Mucosa of descending colon (tissue), 3 donors: ENCODE results near the gene HNRNPH1. TPM values are rescaled to one million over a fixed set of nuclear protein-coding genes. Genes with fewer than 3 reads are reported as not detected.
A peak's percentile ranks its signal among the peaks of the same experiment; 100 is the strongest.
"Not testable (repeated sequence)": the region's sequence is repeated elsewhere in the genome, so short reads cannot be mapped to it uniquely, and the experiment has no call there.

ENCODE experiments used
- ATAC-seq: fragments of 200-7000 bp; cut with Tn5 transposase; one replicate; pipeline ENCODE4 v1.9.1; 2020; ENCODE audit warnings: mild to moderate bottlenecking, moderate library complexity
- DNase-seq, 3 donors: peaks; one replicate each; pipeline ENCODE4 v3.0.0-alpha.2; 2020
- H3K36me3 ChIP-seq: fragments of 200-600 bp; one replicate; pipeline ENCODE4 v1.8.0; 2021; ENCODE audit warnings: low read depth, mild to moderate bottlenecking
- H3K4me1 ChIP-seq: fragments of 200-600 bp; one replicate; pipeline ENCODE4 v1.8.0; 2021; ENCODE audit warnings: low read depth, mild to moderate bottlenecking
- H3K4me3 ChIP-seq: fragments of 200-600 bp; one replicate; pipeline ENCODE4 v1.8.0; 2021; ENCODE audit warnings: mild to moderate bottlenecking
- H3K9me3 ChIP-seq: fragments of 200-600 bp; one replicate; pipeline ENCODE4 v1.8.0; 2021; ENCODE audit warnings: mild to moderate bottlenecking
- intact Hi-C, 2 donors: fragments of 100-400 bp; cut with DNase I in 1 of 2; cut with micrococcal nuclease in 1 of 2; formaldehyde crosslinking; loops; one replicate each; pipeline versions ENCODE4 v1.11.0 to v1.11.1; 2022; cut with DNase I, micrococcal nuclease
- total RNA-seq, 3 donors: library from RNA; stranded (reverse); fragmentation: NEBNext Ultra II Directional in 2 of 3; extraction: Animal tissue kit (Norgen Biotek cat#: 25700) in 2 of 3; gene quantifications; one replicate each; pipeline versions ENCODE4 v1.2.1 to v1.2.4, GENCODE V29; 2021 to 2023
- TF ChIP-seq, protein P1 (sequence below): fragments of 200-600 bp; IDR thresholded peaks from one replicate; pipeline ENCODE4 v1.8.0; 2022; ENCODE audit warnings: antibody characterized with exemption, mild to moderate bottlenecking
- donor health status: DM: no; HTN: no; CAD: no; lungs with moderate emphysema.
- donor health status: DM: no; HTN: no; CAD: no.
- donor health status: DM: no; HTN: yes; CAD: no.

HNRNPH1 gene
- total RNA-seq, 3 donors from 2014 or later: 453 to 475 (median 473) TPM

DNA sequence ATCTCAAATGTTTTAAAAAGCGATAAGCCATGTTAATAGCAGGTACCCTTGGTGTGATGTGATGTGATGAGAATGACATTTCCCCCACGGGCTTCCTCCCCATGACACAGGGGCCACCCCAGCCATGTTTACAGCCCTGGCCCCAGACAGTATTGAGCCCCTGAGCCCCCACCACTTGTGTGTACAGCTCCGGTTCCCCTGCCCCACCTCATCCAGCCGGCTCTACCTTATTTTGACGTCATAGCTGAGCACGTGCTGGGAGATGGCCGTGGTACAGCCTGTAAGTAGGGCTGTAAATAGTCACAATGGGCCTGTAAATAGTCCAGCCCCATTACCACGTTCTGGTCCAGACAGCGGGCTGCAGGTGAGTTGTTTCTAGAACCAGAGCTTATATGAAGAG is 24.9 kb upstream of the HNRNPH1 start:
- H3K36me3 ChIP-seq: no peaks in the 10 kb centered on the region
- no peaks in the 10 kb centered on the region for H3K9me3 ChIP-seq
- H3K4me1 ChIP-seq: no peaks in the 10 kb centered on the region
- no peak overlapping the region for H3K4me3 ChIP-seq
- TF ChIP-seq, protein P1, sequence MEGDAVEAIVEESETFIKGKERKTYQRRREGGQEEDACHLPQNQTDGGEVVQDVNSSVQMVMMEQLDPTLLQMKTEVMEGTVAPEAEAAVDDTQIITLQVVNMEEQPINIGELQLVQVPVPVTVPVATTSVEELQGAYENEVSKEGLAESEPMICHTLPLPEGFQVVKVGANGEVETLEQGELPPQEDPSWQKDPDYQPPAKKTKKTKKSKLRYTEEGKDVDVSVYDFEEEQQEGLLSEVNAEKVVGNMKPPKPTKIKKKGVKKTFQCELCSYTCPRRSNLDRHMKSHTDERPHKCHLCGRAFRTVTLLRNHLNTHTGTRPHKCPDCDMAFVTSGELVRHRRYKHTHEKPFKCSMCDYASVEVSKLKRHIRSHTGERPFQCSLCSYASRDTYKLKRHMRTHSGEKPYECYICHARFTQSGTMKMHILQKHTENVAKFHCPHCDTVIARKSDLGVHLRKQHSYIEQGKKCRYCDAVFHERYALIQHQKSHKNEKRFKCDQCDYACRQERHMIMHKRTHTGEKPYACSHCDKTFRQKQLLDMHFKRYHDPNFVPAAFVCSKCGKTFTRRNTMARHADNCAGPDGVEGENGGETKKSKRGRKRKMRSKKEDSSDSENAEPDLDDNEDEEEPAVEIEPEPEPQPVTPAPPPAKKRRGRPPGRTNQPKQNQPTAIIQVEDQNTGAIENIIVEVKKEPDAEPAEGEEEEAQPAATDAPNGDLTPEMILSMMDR: no peak
- no peak for DNase-seq
- no peak for ATAC-seq
- intact Hi-C loops: no loop called here

DNA sequence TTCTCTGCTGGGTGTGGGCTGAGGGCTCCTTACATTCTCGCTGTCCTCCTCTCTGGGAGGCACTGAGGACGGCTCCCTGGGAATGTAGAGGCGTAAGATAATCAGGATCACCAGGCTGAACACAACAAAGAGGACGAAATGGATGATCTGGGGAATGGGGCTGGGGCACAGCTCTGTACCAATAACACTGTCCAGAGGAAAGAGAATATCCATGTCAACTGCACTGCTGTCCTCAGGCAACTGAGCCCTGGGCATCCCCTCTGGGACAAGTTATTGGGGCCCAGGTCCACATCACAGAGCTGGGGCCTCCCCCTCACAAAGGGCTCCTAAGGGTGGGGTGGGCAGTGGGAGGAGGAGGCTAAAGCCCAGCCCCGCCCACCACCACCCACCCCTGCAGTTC is 21.3 kb upstream of the HNRNPH1 start:
- DNase-seq (peak in 1 of 3 donors; percentile 10), ATAC-seq (peak; percentile 13)
- H3K4me3 ChIP-seq, H3K36me3 ChIP-seq, intact Hi-C loops, H3K4me1 ChIP-seq, H3K9me3 ChIP-seq: not testable (repeated sequence)

DNA sequence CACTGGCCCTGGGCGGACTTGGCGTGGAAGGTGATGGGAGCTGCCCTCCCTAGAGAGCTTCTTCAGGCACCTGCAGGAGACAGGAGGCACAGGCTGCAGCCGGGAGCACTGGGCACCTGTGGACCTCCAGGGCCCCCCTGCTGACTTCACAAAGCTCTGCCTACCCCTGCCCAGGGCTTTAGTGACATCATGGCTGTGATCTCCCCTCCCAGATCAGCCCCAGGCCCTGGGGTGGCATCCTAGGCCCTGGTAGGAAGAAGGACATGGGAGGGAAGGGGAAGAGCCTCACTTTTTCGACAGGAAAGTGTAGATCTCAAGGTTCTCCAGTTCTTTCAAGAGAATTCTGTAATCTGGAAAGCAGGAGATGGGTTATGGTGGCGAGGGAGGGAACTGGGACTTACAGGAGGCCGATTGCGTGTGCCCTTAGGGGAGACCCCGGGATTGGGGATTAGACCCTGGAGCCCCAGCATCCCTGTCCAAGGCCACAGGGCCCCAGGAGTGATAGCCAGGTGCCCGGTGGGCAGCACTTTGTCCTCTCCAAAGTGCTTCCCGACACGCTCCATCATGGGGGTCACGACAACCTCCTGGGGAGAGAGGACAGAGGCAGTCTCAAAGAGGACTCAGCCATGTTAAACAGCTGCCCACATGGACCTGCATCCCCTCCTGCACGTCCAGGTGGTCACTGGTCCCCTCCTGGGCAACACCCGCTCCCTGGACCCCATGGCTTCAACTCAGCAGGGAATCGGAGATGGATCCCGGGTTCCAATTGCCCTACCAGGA is 19.9 kb upstream of the HNRNPH1 start:
- H3K36me3 ChIP-seq, intact Hi-C loops, H3K4me3 ChIP-seq, ATAC-seq, H3K4me1 ChIP-seq, H3K9me3 ChIP-seq: not testable (repeated sequence)
- peak in 1 of 3 donors; percentile 12 for DNase-seq

DNA sequence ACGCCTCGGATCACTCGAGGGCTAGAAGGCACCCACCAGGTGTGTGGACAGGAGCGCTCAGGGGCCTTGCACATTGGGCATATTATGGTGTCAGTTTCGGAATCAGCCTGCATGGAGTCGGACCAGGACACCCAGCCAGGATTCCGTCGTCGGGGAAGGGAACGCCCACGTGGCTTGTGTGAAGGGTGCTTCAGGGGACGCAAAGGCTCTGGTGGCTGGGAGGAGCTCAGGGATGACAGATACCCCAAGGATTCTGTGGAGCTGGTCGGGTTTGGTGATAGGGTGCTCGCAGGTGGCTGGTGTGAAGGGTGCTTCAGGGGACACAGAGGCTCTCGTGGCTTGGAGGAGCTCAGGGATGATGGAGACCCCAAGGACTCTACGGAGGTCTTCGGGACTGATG is 19.2 kb upstream of the HNRNPH1 start:
- peak in 1 of 3 donors; percentile 19 for DNase-seq
- H3K4me3 ChIP-seq, H3K9me3 ChIP-seq, H3K36me3 ChIP-seq, intact Hi-C loops, H3K4me1 ChIP-seq, ATAC-seq: not testable (repeated sequence)

DNA sequence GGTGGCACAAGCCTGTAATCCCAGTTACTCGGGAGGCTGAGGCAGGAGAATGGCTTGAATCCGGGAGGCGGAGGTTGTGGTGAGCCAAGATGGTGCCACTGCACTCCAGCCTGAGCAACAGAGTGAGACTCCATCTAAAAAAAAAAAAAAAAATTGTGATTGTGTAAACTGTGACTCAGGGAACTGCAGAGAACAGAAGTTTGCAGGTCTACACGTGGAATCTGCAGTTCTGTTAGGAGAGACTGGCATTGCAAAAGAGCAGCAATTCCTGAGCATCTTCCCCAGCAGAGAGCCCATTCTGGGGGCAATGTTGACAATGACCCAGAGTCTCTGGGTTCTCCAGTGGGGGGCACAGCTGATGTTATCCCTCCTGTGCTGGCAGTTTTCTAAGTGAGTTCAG is 18.3 kb upstream of the HNRNPH1 start:
- DNase-seq, ATAC-seq, intact Hi-C loops, H3K4me3 ChIP-seq, H3K4me1 ChIP-seq, H3K9me3 ChIP-seq, H3K36me3 ChIP-seq: not testable (repeated sequence)

DNA sequence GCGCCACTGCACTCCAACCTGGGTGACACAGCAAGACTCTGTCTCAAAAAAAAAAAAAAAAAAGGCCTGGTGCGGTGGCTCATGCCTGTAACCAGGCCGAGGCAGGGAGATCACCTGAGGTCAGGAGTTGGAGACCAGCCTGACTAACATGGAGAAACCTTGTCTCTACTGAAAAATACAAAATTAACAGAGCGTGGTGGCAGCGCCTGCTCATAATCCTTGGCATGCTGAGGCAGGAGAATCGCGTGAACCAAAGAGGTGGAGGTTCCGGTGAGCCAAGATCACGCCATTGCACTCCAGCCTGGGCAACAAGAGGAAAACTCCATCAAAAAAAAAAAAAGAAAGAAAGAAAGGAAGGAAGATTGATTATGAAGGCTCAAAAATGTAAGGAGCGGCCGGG is 15.8 kb upstream of the HNRNPH1 start:
- H3K9me3 ChIP-seq, H3K4me3 ChIP-seq, ATAC-seq, DNase-seq, H3K36me3 ChIP-seq, intact Hi-C loops, H3K4me1 ChIP-seq: not testable (repeated sequence)

DNA sequence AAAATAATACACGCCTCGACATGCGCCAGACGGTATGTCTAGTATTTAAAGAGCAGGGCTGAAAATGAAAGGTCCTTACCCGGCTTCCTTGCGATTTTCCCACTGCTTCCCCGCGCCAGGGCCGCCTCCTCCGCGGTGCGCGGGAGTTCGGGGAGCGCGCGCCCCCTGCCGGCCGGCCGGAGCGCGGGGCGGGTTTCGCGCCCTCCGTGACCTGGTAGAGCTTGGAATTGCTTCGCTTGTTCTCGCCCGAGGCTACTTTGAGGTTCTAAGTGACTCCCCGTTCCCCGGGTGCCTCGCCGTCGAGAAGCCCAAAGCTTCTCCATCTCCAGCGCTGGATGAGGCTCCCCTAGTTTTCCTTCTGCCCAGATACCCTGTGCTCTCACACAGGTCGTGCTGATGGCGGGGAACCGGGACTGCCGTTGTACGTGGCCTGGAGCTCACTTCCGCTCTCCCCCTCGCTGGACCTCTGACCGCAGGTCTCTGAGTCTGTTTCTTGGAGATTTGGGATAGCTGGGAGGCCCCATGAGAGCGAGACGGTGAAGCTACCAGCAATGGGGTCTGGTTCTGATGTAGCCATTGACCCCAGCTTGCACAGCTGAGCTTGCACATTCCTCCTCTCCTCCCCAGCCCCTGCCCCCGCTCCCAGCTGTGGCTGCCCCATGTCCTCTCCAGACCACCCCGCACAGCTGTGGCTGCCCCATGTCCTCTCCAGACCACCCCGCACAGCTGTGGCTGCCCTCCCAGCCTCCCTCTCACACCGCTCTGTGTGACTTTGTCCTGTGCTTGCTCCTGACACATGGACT is 11.1 kb upstream of the HNRNPH1 start:
- H3K4me3 ChIP-seq, intact Hi-C loops, H3K9me3 ChIP-seq, H3K36me3 ChIP-seq, H3K4me1 ChIP-seq: not testable (repeated sequence)
- DNase-seq: peak in 2 of 3 donors; percentile 51 to 52
- peak; percentile 98 for ATAC-seq

DNA sequence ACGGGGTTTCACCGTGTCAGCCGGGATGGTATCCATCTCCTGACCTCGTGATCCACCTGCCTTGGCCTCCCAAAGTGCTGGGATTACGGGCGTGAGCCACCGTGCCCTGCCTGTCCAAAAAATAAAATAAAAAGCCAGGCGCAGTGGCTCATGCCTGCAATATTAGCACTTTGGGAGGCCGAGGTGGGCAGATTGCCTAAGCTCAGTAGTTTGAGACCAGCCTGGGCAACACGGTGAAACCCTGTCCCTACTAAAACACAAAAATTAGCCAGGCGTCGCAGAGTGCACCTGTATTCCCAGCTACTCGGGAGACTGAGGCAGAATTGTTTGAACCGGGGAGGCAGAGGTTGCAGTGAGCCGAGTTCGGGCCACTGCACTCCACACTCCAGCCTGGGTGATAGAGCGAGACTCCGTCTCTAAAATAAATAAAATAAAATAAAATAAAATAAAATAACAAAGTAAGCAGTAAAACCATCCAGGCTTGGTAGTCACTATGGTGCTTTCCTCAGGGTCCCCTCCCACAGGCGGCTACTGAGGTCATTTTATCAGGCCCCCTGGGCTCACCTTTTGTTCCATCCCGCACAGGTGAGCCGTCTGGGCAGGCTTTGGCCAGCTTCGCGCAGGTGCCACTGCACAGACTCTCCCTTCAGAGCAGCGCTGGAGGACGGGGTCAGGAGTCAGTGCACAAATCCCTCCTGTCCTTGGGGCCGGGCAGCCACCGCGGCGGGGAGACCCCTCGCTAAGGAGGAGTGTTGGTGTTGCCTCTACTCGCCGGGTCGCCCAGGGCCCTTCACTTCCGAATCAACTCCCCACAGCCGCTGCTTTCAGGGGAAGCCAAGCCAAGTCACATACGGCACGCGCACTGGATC is 10.3 kb upstream of the HNRNPH1 start:
- H3K4me1 ChIP-seq, intact Hi-C loops, H3K9me3 ChIP-seq, H3K36me3 ChIP-seq, H3K4me3 ChIP-seq: not testable (repeated sequence)
- ATAC-seq: peak; percentile 70
- peak in 1 of 3 donors; percentile 28 for DNase-seq

DNA sequence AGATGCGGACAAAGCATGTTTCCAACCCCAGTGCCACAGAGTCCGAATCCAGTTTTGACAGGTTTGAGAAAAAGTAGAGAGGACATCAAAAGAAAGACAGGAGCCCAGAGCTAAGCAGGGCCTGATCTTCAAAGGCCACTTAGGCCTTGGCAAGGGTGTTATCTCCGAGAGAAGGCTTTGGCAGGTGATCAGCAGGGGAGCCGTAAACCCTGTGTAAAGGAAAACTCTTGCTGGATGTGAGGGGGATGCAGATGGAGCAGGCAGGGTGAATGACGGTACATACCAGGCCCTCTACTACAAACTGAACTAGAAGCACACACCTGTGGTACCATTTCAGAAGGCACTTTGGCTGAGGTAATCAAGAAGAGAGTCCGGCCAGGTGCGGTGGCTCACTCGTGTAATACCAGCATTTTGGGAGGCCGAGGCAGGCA is 1.4 kb upstream of the HNRNPH1 start:
- ATAC-seq (no peak), DNase-seq (no peak)
- Histone ChIP-seq H3K4me3 (no peak overlapping the region), H3K36me3 (no peaks in the 10 kb centered on the region), H3K4me1 (peaks cover 27% of the 10 kb centered on the region), H3K9me3 (no peaks in the 10 kb centered on the region)
- intact Hi-C loops: no loop called here
- TF ChIP-seq, protein P1: no peak
